Frontal cortex (tissue), 1 donor: ENCODE results near the gene NHSL2. TPM values are rescaled to one million over a fixed set of nuclear protein-coding genes. Genes with fewer than 3 reads are reported as not detected.

Experiments used
- small RNA-seq: library from RNA; depleted of rRNA; stranded (forward); fragments of <200 nt; gene quantifications from one replicate; pipeline ENCODE3, GENCODE V24; 2014
- total RNA-seq: library from RNA; depleted of rRNA; stranded (reverse); fragments of >200 nt; gene quantifications from one replicate; pipeline ENCODE4 v1.2.3, GENCODE V29; 2014

The NHSL2 gene
- total RNA-seq, 1 donor from 2014 or later = 0.82 TPM

Small RNAs within 50 kb of the gene (small RNA-seq; reads per million reads assigned to genes)
- not detected for gene RNU6-1078P

Other genes starting within 250 kb of the NHSL2 start
- gene CXorf49, start 192.6 kb upstream of the NHSL2 start, total RNA-seq = not detected
- gene CXorf49B, start 147.5 kb upstream of the NHSL2 start, total RNA-seq = not detected
- gene RTL5, start 221.1 kb downstream of the NHSL2 start, total RNA-seq = 4.1 TPM